DOHH2 (cell line): ENCODE data around the gene TEX14.

ENCODE experiments used
- H3F3A ChIP-seq: fragments of 200-600 bp; sonication (generic), shearing (Covaris generic); 2 replicates; pipeline ENCODE4 v1.6.0; 2016; ENCODE audit warnings: antibody characterized with exemption, mild to moderate bottlenecking; ENCODE audit not compliant: control insufficient read depth, insufficient read depth
- H3K27ac ChIP-seq: fragments of 200-600 bp; sonication (generic); 2 replicates; pipeline ENCODE4 v1.5.1; 2014; ENCODE audit warnings: low read depth, mild to moderate bottlenecking, low read length, moderate library complexity
- H3K27me3 ChIP-seq: fragments of 200-600 bp; sonication (generic); 2 replicates; pipeline ENCODE4 v1.6.1; 2014; ENCODE audit warnings: mild to moderate bottlenecking, low read length, mixed read lengths; ENCODE audit not compliant: control insufficient read depth
- H3K36me3 ChIP-seq: fragments of 200-600 bp; sonication (generic); 2 replicates; pipeline ENCODE4 v1.6.1; 2014; ENCODE audit warnings: mild to moderate bottlenecking, low read length, moderate library complexity, mixed read lengths; ENCODE audit not compliant: control insufficient read depth
- H3K4me1 ChIP-seq: fragments of 200-600 bp; sonication (generic); 2 replicates; pipeline ENCODE4 v1.6.1; 2014; ENCODE audit warnings: mild to moderate bottlenecking, low read length, mixed read lengths; ENCODE audit not compliant: control insufficient read depth
- H3K4me2 ChIP-seq: fragments of 200-600 bp; sonication (generic); 2 replicates; pipeline ENCODE4 v1.6.0; 2014; ENCODE audit warnings: mild to moderate bottlenecking, low read length, moderate library complexity
- H3K4me3 ChIP-seq: fragments of 200-600 bp; sonication (generic); 2 replicates; pipeline ENCODE4 v1.5.1; 2014; ENCODE audit warnings: mild to moderate bottlenecking, low read length, mixed read lengths
- H3K79me2 ChIP-seq: fragments of 200-600 bp; sonication (generic); 2 replicates; pipeline ENCODE4 v1.6.1; 2014; ENCODE audit warnings: mild to moderate bottlenecking, low read length, mixed read lengths; ENCODE audit not compliant: control insufficient read depth
- H3K9me2 ChIP-seq: fragments of 200-600 bp; sonication (generic); replicated peaks from 2 replicates; pipeline ENCODE4 v1.6.1; 2014; ENCODE audit warnings: mild to moderate bottlenecking, low read length, mixed read lengths; ENCODE audit not compliant: control insufficient read depth
- H3K9me3 ChIP-seq: fragments of 200-600 bp; sonication (generic); 2 replicates; pipeline ENCODE4 v1.6.1; 2014; ENCODE audit warnings: antibody characterized with exemption, low read length, mixed read lengths; ENCODE audit not compliant: control insufficient read depth, insufficient read depth
- H4K20me1 ChIP-seq: fragments of 200-600 bp; sonication (generic); 2 replicates; pipeline ENCODE4 v1.6.0; 2014; ENCODE audit warnings: low read depth, mild to moderate bottlenecking, antibody characterized with exemption, low read length, moderate library complexity; ENCODE audit not compliant: control insufficient read depth, insufficient read depth
- EZH2phosphoT487 ChIP-seq: fragments of 200-600 bp; sonication (generic); IDR thresholded peaks from 2 replicates; pipeline ENCODE4 v1.6.1; 2017; ENCODE audit warnings: borderline replicate concordance, mild to moderate bottlenecking, antibody characterized with exemption, low read length, moderate library complexity, mixed read lengths
- TF ChIP-seq, protein P1 (sequence below): fragments of 200-600 bp; sonication (generic); IDR thresholded peaks from one replicate; pipeline ENCODE4 v1.5.1; 2014; ENCODE audit warnings: antibody characterized with exemption, mild to moderate bottlenecking, low read depth, low read length; ENCODE audit not compliant: poor library complexity, severe bottlenecking

Gene TEX14

DNA sequence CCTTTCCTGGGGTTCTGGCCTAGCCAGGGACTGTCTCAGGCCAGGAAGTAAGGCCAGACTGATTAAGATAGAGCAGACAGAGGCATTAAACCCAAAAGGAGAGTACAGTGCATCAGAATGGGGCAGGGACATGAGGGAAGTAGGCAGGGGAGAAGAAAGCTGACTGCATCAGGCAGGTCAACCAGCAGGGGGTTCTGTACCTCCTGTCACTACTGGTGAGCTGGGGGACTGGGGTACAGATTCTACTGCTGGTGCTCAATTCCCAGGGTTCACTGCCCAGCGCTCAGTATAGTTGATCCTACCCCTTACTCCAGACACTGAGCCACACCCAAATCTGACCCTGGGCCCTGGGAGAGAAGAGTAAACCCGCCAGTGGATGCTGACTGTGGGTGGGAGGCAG, 164.5 kb downstream of the TEX14 start:
- H3K9me3 ChIP-seq: no peaks in the 10 kb centered on the region
- no peaks in the 10 kb centered on the region for H3K36me3 ChIP-seq
- no peaks in the 10 kb centered on the region for H3F3A ChIP-seq
- H4K20me1 ChIP-seq: no peaks in the 10 kb centered on the region
- no peak overlapping the region for H3K4me3 ChIP-seq
- no peak overlapping the region for H3K4me2 ChIP-seq
- TF ChIP-seq, protein P1, sequence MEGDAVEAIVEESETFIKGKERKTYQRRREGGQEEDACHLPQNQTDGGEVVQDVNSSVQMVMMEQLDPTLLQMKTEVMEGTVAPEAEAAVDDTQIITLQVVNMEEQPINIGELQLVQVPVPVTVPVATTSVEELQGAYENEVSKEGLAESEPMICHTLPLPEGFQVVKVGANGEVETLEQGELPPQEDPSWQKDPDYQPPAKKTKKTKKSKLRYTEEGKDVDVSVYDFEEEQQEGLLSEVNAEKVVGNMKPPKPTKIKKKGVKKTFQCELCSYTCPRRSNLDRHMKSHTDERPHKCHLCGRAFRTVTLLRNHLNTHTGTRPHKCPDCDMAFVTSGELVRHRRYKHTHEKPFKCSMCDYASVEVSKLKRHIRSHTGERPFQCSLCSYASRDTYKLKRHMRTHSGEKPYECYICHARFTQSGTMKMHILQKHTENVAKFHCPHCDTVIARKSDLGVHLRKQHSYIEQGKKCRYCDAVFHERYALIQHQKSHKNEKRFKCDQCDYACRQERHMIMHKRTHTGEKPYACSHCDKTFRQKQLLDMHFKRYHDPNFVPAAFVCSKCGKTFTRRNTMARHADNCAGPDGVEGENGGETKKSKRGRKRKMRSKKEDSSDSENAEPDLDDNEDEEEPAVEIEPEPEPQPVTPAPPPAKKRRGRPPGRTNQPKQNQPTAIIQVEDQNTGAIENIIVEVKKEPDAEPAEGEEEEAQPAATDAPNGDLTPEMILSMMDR: peak; percentile 33
- no peak for TF ChIP-seq EZH2phosphoT487
- H3K27me3 ChIP-seq: peaks cover 21% of the 10 kb centered on the region
- H3K79me2 ChIP-seq: no peaks in the 10 kb centered on the region
- peaks cover 9% of the 10 kb centered on the region for H3K4me1 ChIP-seq
- H3K27ac ChIP-seq: no peak overlapping the region
- H3K9me2 ChIP-seq: no peaks in the 10 kb centered on the region

DNA sequence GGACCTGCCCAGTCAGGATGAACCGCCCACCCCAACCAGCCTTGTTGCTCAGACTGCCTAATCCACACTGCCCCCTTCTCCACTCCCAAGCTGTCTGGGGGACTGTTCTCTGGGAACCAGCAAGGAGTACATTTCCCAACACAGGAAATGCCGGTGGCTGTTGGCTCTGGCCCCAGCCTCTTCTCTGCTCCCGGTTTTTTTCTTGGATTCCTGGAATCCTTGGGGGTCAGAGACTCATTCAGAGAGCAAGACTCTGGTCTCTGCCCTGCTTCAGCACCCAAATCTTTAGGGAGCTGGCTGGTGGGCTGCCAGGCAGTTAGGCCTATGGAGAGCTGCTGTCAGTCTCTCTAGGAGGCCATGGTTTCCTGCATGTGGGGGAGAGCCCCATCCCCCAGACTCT, 166.6 kb downstream of the TEX14 start:
- Histone ChIP-seq H3K27ac (no peak overlapping the region), H3K9me2 (no peaks in the 10 kb centered on the region), H3K27me3 (peaks cover 3% of the 10 kb centered on the region), H3K9me3 (no peaks in the 10 kb centered on the region), H4K20me1 (no peaks in the 10 kb centered on the region), H3F3A (no peaks in the 10 kb centered on the region), H3K4me2 (no peak overlapping the region), H3K79me2 (no peaks in the 10 kb centered on the region), H3K4me1 (peaks cover 6% of the 10 kb centered on the region), H3K4me3 (no peak overlapping the region), H3K36me3 (no peaks in the 10 kb centered on the region)
- TF ChIP-seq, protein P1: no peak
- TF ChIP-seq EZH2phosphoT487: no peak

DNA sequence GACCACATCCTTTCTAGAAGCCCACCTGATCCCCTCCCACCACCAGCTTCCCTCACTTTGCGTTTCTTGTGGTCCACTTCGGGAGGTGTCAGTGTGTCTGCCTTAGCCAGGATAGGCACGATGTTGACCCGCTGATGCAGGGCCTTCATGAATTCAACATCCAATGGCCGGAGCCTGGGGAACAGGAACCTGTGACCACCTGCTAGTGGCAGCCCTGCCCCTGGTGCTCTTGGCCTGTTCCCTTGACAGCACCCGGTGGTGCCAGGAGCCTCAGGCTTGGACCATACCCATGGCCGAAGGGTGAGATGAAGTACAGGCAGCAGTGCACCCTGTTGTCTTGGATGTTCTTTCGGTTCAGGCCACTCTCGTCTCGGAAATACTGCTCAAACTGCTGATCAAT, 170.2 kb downstream of the TEX14 start:
- peaks cover 25% of the 10 kb centered on the region for H3K4me1 ChIP-seq
- no peaks in the 10 kb centered on the region for H3K9me2 ChIP-seq
- no peak overlapping the region for H3K4me2 ChIP-seq
- no peaks in the 10 kb centered on the region for H3K9me3 ChIP-seq
- H3K27me3 ChIP-seq: no peaks in the 10 kb centered on the region
- H3K36me3 ChIP-seq: peaks cover 3% of the 10 kb centered on the region; the same call in 1 of the 2 replicates
- H3K79me2 ChIP-seq: peaks cover 8% of the 10 kb centered on the region
- H3K4me3 ChIP-seq: no peak overlapping the region
- H4K20me1 ChIP-seq: no peaks in the 10 kb centered on the region
- no peak overlapping the region for H3K27ac ChIP-seq
- no peak for TF ChIP-seq EZH2phosphoT487
- TF ChIP-seq, protein P1: no peak
- peaks cover 6% of the 10 kb centered on the region; the same call in 1 of the 2 replicates for H3F3A ChIP-seq
